GM20000 (cell line): ENCODE measurements around the gene LNX1.

ENCODE experiments used
- DNase-seq: peaks from one replicate; pipeline ENCODE4 v3.0.0; 2012; ENCODE audit warnings: low spot score
- TF ChIP-seq, protein P1 (sequence below): IDR thresholded peaks from 2 replicates; pipeline ENCODE4 v1.5.1; 2012; ENCODE audit warnings: mild to moderate bottlenecking, control low read depth; ENCODE audit errors: extremely low read depth, missing control alignments

The LNX1 gene

DNA sequence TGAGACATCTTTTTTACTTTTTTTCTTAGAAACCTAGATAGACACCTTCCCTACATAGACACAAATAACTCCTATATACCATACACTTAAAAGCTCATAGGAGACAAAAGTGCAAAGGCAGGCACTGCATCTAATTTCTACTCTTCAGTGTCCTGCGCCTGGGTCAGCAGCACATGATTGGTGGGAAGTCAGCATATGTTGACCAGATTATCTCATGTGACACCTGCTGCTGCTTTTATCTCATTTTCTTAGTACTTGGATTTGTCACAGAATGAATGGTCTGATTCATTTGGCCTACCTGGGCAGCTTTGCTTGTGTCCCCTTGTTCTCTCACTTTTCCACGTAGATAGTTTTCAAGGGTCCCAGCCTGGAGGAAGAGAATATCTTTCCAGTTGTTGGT is 24.9 kb upstream of the LNX1 start:
- TF ChIP-seq, protein P1, sequence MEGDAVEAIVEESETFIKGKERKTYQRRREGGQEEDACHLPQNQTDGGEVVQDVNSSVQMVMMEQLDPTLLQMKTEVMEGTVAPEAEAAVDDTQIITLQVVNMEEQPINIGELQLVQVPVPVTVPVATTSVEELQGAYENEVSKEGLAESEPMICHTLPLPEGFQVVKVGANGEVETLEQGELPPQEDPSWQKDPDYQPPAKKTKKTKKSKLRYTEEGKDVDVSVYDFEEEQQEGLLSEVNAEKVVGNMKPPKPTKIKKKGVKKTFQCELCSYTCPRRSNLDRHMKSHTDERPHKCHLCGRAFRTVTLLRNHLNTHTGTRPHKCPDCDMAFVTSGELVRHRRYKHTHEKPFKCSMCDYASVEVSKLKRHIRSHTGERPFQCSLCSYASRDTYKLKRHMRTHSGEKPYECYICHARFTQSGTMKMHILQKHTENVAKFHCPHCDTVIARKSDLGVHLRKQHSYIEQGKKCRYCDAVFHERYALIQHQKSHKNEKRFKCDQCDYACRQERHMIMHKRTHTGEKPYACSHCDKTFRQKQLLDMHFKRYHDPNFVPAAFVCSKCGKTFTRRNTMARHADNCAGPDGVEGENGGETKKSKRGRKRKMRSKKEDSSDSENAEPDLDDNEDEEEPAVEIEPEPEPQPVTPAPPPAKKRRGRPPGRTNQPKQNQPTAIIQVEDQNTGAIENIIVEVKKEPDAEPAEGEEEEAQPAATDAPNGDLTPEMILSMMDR, result no peak
- DNase-seq, result no peak

DNA sequence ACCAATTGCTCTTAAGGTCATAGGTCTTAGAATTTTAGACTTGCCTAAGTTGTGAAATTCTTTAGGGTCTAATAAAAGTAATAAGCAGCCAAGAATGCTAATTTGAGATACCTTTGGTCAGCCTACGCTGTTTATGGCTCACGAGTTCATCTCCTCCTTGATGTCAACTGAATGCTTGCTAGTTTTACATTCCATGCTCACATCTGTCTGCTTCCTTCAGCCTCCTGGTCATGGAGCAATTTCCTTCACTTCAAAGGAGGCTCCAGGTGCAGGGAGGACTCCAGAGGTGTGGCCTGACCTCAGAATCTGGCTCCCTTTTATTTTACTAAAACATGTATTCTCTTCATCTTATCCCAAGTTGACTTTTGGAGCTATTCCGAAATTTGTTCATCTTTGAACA is 23.3 kb upstream of the LNX1 start:
- TF ChIP-seq, protein P1, result no peak
- no peak for DNase-seq

DNA sequence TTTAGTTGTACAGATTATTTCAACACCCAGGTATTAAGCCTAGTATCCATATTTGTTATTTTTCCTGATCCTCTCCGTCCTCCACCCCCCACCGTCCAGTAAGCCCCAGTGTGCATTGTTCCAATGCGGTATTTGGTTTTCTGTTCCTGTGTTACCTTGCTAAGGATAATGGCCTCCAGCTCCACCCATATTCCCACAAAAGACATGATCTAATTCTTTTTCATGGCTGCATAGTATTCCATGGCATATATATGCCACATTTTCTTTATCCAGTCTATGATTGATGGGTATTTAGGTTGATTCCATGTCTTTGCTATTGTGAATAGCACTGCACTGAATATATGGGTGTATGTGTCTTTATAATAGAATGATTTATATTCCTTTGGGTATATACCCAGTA is 22.1 kb upstream of the LNX1 start:
- TF ChIP-seq, protein P1, result no peak
- DNase-seq, result no peak

DNA sequence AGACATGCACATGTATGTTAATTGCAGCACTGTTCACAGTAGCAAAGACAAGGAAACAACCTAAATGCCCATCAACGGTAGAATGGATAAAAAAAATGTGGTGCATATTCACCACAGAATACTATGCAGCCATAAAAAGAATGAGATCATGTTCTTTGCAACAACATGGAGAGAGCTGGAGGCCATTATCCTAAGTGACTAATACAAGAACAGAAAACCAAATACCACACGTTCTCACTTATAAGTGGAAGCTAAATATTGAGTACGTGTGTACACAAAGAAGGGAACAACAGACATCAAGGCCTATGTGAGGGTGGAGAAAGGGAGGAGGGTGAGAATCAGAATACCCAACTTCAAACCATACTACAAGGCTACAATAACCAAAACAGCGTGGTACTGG is 17.4 kb upstream of the LNX1 start:
- TF ChIP-seq, protein P1, result no peak
- DNase-seq, result no peak

DNA sequence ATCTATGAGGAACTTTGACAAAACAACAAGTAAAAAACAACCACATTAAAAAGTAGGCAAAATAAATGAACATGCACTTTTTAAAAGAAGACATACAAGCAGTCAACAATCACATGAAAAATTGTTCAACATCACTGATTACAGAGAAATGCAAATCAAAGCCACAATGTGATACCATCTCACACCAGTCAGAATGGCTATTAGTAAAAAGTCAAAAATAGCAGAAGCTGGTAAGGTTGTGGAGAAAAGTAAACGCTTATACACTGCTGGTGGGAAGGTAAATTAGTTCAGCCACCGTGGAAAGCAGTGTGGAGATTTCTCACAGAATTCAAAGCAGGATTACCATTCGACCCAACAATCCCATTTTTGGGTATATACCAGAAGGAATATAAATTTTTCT is 17.0 kb upstream of the LNX1 start:
- DNase-seq, result no peak
- TF ChIP-seq, protein P1, result no peak

DNA sequence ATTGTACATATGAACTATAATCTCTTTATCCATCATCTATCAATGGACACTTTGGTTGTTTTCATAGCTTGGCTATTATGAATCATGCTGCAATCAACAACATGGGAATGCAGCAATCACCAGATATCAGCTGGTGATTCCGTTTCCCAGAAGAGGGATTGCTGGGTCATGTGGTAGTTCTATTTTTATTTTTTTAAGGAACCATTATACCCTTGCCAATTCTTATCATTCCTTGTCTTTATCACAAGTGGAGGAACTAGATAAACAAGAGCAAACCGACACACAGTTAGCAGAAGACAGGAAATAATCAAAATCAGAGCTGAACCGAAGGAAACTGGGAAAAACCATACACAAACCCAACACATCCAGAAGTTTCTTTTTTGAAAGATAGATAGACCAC is 14.5 kb upstream of the LNX1 start:
- TF ChIP-seq, protein P1, result no peak
- no peak for DNase-seq

DNA sequence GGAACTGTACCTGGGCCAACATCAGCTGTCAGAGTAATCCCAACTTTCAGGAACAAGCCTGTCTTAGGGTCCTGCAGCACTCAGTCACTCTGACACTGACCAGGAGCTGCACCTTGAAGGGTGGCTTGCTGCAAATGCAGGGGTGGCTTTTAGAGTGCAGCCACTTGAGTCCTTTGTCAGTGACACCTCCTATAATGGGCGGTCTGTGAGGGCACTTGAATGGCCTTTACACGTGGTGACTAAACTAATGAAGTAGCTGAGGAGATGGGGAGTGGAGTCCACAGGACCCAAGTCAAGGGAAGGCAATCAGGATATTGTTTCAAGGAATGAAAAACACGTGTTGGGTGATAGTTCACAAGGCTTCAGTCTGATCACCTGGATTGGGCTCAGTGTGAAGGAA is 11.1 kb upstream of the LNX1 start:
- DNase-seq, result no peak
- TF ChIP-seq, protein P1, result no peak

DNA sequence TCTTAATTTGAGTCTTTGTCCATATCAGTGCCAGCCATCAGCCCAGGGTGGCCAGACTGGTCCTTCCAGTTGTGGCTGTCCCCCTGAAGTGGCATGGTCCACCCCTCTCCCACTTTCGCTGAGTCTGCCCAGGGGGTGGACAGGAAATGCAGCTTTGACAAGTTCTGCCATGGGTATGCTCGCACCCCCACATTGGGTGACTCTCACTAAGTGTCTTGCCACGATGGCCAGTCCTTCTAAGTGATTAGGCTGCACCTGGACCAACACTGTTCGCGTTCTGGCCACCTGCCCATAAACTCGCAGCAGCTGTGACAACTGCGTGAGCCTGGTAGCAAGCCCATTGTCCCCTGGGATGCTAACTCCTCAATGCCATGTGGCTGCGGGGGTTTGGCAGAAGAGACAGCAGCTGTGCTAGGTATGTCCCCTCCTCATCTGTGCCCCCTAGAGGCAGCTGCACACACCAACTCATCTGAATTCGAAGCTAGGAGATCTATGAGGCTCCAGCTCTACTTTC is 10.0 kb upstream of the LNX1 start:
- TF ChIP-seq, protein P1, result peak; percentile 34
- DNase-seq, result peak; percentile 31
